DOHH2 (cell line): ENCODE results near the gene GAK.

ENCODE experiments used
- H3F3A ChIP-seq: fragments of 200-600 bp; sonication (generic), shearing (Covaris generic); 2 replicates; pipeline ENCODE4 v1.6.0; 2016; ENCODE audit warnings: antibody characterized with exemption, mild to moderate bottlenecking; ENCODE audit not compliant: control insufficient read depth, insufficient read depth
- H3K27ac ChIP-seq: fragments of 200-600 bp; sonication (generic); 2 replicates; pipeline ENCODE4 v1.5.1; 2014; ENCODE audit warnings: low read depth, mild to moderate bottlenecking, low read length, moderate library complexity
- H3K27me3 ChIP-seq: fragments of 200-600 bp; sonication (generic); 2 replicates; pipeline ENCODE4 v1.6.1; 2014; ENCODE audit warnings: mild to moderate bottlenecking, low read length, mixed read lengths; ENCODE audit not compliant: control insufficient read depth
- H3K36me3 ChIP-seq: fragments of 200-600 bp; sonication (generic); 2 replicates; pipeline ENCODE4 v1.6.1; 2014; ENCODE audit warnings: mild to moderate bottlenecking, low read length, moderate library complexity, mixed read lengths; ENCODE audit not compliant: control insufficient read depth
- H3K4me1 ChIP-seq: fragments of 200-600 bp; sonication (generic); 2 replicates; pipeline ENCODE4 v1.6.1; 2014; ENCODE audit warnings: mild to moderate bottlenecking, low read length, mixed read lengths; ENCODE audit not compliant: control insufficient read depth
- H3K4me2 ChIP-seq: fragments of 200-600 bp; sonication (generic); 2 replicates; pipeline ENCODE4 v1.6.0; 2014; ENCODE audit warnings: mild to moderate bottlenecking, low read length, moderate library complexity
- H3K4me3 ChIP-seq: fragments of 200-600 bp; sonication (generic); 2 replicates; pipeline ENCODE4 v1.5.1; 2014; ENCODE audit warnings: mild to moderate bottlenecking, low read length, mixed read lengths
- H3K79me2 ChIP-seq: fragments of 200-600 bp; sonication (generic); 2 replicates; pipeline ENCODE4 v1.6.1; 2014; ENCODE audit warnings: mild to moderate bottlenecking, low read length, mixed read lengths; ENCODE audit not compliant: control insufficient read depth
- H3K9me2 ChIP-seq: fragments of 200-600 bp; sonication (generic); replicated peaks from 2 replicates; pipeline ENCODE4 v1.6.1; 2014; ENCODE audit warnings: mild to moderate bottlenecking, low read length, mixed read lengths; ENCODE audit not compliant: control insufficient read depth
- H3K9me3 ChIP-seq: fragments of 200-600 bp; sonication (generic); 2 replicates; pipeline ENCODE4 v1.6.1; 2014; ENCODE audit warnings: antibody characterized with exemption, low read length, mixed read lengths; ENCODE audit not compliant: control insufficient read depth, insufficient read depth
- H4K20me1 ChIP-seq: fragments of 200-600 bp; sonication (generic); 2 replicates; pipeline ENCODE4 v1.6.0; 2014; ENCODE audit warnings: low read depth, mild to moderate bottlenecking, antibody characterized with exemption, low read length, moderate library complexity; ENCODE audit not compliant: control insufficient read depth, insufficient read depth
- EZH2phosphoT487 ChIP-seq: fragments of 200-600 bp; sonication (generic); IDR thresholded peaks from 2 replicates; pipeline ENCODE4 v1.6.1; 2017; ENCODE audit warnings: borderline replicate concordance, mild to moderate bottlenecking, antibody characterized with exemption, low read length, moderate library complexity, mixed read lengths
- TF ChIP-seq, protein P1 (sequence below): fragments of 200-600 bp; sonication (generic); IDR thresholded peaks from one replicate; pipeline ENCODE4 v1.5.1; 2014; ENCODE audit warnings: antibody characterized with exemption, mild to moderate bottlenecking, low read depth, low read length; ENCODE audit not compliant: poor library complexity, severe bottlenecking

GAK gene

DNA sequence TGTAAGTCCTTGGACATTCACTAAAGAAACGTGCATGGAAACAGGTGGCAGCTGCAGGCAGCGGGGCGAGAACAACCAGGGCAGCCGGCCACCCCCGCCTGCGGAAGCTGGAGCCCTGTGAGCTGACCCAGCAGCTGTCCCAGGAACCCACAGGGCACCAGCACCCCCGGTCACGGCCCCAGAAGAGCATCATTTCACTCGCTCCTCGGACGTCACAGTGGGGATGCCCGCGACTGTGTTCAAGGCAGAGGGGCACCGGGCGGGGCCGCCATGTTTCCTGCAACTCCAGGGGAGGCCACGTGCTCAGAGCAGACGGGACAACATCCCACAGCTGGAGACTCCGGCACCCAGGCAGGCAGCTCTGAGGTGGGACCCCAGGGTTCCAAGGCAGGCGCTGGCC is 61.2 kb downstream of the GAK start:
- H3K79me2 ChIP-seq, result no peaks in the 10 kb centered on the region
- TF ChIP-seq EZH2phosphoT487, result no peak
- TF ChIP-seq, protein P1, sequence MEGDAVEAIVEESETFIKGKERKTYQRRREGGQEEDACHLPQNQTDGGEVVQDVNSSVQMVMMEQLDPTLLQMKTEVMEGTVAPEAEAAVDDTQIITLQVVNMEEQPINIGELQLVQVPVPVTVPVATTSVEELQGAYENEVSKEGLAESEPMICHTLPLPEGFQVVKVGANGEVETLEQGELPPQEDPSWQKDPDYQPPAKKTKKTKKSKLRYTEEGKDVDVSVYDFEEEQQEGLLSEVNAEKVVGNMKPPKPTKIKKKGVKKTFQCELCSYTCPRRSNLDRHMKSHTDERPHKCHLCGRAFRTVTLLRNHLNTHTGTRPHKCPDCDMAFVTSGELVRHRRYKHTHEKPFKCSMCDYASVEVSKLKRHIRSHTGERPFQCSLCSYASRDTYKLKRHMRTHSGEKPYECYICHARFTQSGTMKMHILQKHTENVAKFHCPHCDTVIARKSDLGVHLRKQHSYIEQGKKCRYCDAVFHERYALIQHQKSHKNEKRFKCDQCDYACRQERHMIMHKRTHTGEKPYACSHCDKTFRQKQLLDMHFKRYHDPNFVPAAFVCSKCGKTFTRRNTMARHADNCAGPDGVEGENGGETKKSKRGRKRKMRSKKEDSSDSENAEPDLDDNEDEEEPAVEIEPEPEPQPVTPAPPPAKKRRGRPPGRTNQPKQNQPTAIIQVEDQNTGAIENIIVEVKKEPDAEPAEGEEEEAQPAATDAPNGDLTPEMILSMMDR, result no peak
- no peak overlapping the region for H3K4me2 ChIP-seq
- no peak overlapping the region for H3K4me3 ChIP-seq
- peaks cover 35% of the 10 kb centered on the region for H3K36me3 ChIP-seq
- H3K9me3 ChIP-seq, result peaks cover 11% of the 10 kb centered on the region; the same call in 1 of the 2 replicates
- H3K4me1 ChIP-seq, result no peaks in the 10 kb centered on the region
- peaks cover 5% of the 10 kb centered on the region; the same call in 1 of the 2 replicates for H3F3A ChIP-seq
- no peaks in the 10 kb centered on the region for H4K20me1 ChIP-seq
- no peak overlapping the region for H3K27ac ChIP-seq
- H3K9me2 ChIP-seq, result no peaks in the 10 kb centered on the region
- no peaks in the 10 kb centered on the region for H3K27me3 ChIP-seq

GRCh38 chr4:869776-870175 is 62.3 kb downstream of the GAK start:
- Histone ChIP-seq H3K9me3 (peaks cover 11% of the 10 kb centered on the region; the same call in 1 of the 2 replicates), H3K9me2 (no peaks in the 10 kb centered on the region), H3F3A (peaks cover 5% of the 10 kb centered on the region; the same call in 1 of the 2 replicates), H3K27ac (no peak overlapping the region), H3K4me3 (no peak overlapping the region), H3K27me3 (no peaks in the 10 kb centered on the region), H3K79me2 (no peaks in the 10 kb centered on the region), H3K36me3 (peaks cover 32% of the 10 kb centered on the region), H3K4me1 (no peaks in the 10 kb centered on the region), H3K4me2 (no peak overlapping the region), H4K20me1 (no peaks in the 10 kb centered on the region)
- TF ChIP-seq, protein P1, result no peak

DNA sequence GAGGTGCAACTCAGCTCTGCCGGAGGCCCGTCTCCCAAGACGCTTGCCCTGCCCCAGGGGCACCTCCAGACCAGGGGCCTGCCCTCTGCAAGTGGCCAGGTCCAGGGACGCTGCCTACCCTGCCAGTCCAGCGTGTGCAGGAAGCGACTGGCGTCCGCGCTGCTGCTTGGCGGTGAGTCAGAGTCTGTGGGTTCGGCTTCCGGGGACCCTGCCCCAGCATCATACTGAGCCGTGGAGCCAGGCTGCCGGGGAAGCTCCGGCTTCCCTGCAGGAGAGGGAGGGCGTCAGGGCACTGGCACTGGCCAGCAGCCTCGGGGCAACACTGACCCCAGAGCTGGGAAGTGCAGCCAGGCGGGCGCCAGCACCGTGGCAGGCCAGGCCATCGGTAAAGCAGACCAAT is 63.7 kb downstream of the GAK start:
- TF ChIP-seq, protein P1, result no peak
- no peak for TF ChIP-seq EZH2phosphoT487
- H3K27ac ChIP-seq, result no peak overlapping the region
- no peaks in the 10 kb centered on the region for H3K79me2 ChIP-seq
- H3K9me2 ChIP-seq, result no peaks in the 10 kb centered on the region
- H3K4me3 ChIP-seq, result no peak overlapping the region
- no peak overlapping the region for H3K4me2 ChIP-seq
- peaks cover 11% of the 10 kb centered on the region; the same call in 1 of the 2 replicates for H3K9me3 ChIP-seq
- no peaks in the 10 kb centered on the region for H3K4me1 ChIP-seq
- H3F3A ChIP-seq, result peaks cover 5% of the 10 kb centered on the region; the same call in 1 of the 2 replicates
- no peaks in the 10 kb centered on the region for H3K27me3 ChIP-seq
- H3K36me3 ChIP-seq, result peaks cover 33% of the 10 kb centered on the region
- H4K20me1 ChIP-seq, result no peaks in the 10 kb centered on the region
